A549 (cell line): ENCODE results near the gene GPR35.

Source experiments
- CTCF ChIP-seq: fragments of >200 bp; sonication (Bioruptor Twin); formaldehyde crosslinking; IDR thresholded peaks from 3 replicates; pipeline ENCODE4 v1.5.1; 2016
- HDAC2 ChIP-seq: fragments of 200-600 bp; sonication (generic); IDR thresholded peaks from 2 replicates; pipeline ENCODE4 v1.6.1; 2016
- POLR2A ChIP-seq: IDR thresholded peaks from 2 replicates; pipeline ENCODE4 v1.6.1; 2012; ENCODE audit warnings: mild to moderate bottlenecking, low read length
- USF2 ChIP-seq: fragments of 450-650 bp; IDR thresholded peaks from 2 replicates; pipeline ENCODE4 v1.6.1; 2014; ENCODE audit warnings: antibody characterized with exemption

GRCh38 chr2:240622531-240623235, 2.6 kb upstream of the GPR35 start:
- TF ChIP-seq POLR2A (no peak), USF2 (no peak), CTCF (no peak), HDAC2 (no peak)
